ENCODE data around the gene CHRNA5. TPM values are rescaled to one million over a fixed set of nuclear protein-coding genes. Genes with fewer than 3 reads are reported as not detected.
A peak's percentile ranks its signal among the peaks of the same experiment; 100 is the strongest.
"Not testable (repeated sequence)": the region's sequence is repeated elsewhere in the genome, so short reads cannot be mapped to it uniquely, and the experiment has no call there.

CHRNA5 gene
- total RNA-seq: 8.9 and 10.1 TPM in 2 replicates

DNA sequence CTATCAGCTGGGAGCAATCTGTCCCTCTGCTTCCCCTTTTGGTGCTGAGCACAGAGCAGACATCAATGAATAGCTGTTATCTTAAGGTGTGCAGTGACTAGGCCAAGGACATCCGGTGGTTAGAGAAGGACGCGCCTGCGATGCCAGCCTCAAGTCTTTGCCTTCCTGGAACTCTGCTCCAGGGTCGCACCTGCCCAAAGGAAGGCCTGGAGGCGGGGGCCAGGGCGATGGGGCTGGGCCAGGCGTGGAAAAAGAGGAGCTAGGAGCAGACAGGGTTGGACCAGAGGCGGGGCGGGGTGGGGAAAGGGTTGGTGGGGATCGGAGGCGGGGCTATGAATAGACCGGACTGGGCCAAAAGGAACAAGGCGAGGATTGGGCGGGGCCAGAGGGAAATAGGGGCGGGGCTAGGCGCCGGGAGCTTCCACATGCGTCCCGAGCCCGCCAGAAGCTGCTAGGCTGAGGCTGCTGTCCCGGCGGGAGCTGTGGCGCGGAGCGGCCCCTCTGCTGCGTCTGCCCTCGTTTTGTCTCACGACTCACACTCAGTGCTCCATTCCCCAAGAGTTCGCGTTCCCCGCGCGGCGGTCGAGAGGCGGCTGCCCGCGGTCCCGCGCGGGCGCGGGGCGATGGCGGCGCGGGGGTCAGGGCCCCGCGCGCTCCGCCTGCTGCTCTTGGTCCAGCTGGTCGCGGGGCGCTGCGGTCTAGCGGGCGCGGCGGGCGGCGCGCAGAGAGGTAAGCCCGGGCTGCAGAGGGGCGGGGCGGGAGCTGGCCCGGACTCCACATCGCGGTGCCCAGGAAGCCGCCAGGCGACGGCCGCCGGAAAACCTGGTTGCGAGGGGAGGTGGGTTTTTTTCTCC lies at the start of gene CHRNA5:
Gene CHRNA5, plus strand, starts transcription at position 424 of the 854 bp plus-strand sequence. Its CDS starts 200 bp downstream, at position 624.
- peak; percentile 87 for DNase-seq
- peak within 1 kb of the TSS; percentile 87 for H3K4me3 Mint-ChIP-seq
- peaks cover 23% of the 10 kb centered on the region for H3K4me1 Mint-ChIP-seq
- H3K36me3 Mint-ChIP-seq (ENCODE audit: low read depth): no peaks in the 10 kb centered on the region
- no peaks in the 10 kb centered on the region for H3K9me3 Mint-ChIP-seq
- intact Hi-C loops (cut with micrococcal nuclease): loop anchor here (1.0 kb wide), 1 partner anchor 25 kb away; the partner anchor contains the start of gene PSMA4
- H3K27ac Mint-ChIP-seq: peak within 1 kb of the TSS; percentile 78
- H3K27me3 Mint-ChIP-seq: peaks cover 33% of the 10 kb centered on the region

DNA sequence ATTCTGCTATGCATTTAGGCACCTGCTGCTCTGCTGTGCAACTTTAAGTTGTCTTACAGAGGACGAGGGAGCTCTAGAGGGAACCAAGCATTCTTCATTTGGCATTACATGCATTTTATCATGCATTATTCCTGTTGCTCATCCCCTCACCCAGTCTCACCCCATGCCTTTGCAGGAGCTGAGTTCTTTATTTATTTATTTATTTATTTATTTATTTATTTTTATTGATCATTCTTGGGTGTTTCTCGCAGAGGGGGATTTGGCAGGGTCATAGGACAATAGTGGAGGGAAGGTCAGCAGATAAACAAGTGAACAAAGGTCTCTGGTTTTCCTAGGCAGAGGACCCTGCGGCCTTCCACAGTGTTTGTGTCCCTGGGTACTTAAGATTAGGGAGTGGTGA lies 45.3 kb upstream of the CHRNA5 start:
- H3K4me1 Mint-ChIP-seq; DNase-seq; H3K27ac Mint-ChIP-seq; H3K9me3 Mint-ChIP-seq; H3K27me3 Mint-ChIP-seq; H3K36me3 Mint-ChIP-seq (ENCODE audit: low read depth); intact Hi-C loops (cut with micrococcal nuclease); H3K4me3 Mint-ChIP-seq: not testable (repeated sequence)

GRCh38 chr15:78524230-78524629 lies 41.1 kb upstream of the CHRNA5 start:
- intact Hi-C loops (cut with micrococcal nuclease): no loop called here
- Mint-ChIP-seq H3K4me1 (no peaks in the 10 kb centered on the region), H3K27me3 (no peaks in the 10 kb centered on the region), H3K9me3 (no peaks in the 10 kb centered on the region), H3K27ac (no peak overlapping the region), H3K4me3 (no peak overlapping the region), H3K36me3 (ENCODE audit: low read depth) (no peaks in the 10 kb centered on the region)
- no peak for DNase-seq

GRCh38 chr15:78527325-78527724 lies 38.0 kb upstream of the CHRNA5 start:
- no peaks in the 10 kb centered on the region for H3K36me3 Mint-ChIP-seq (ENCODE audit: low read depth)
- H3K27ac Mint-ChIP-seq: no peak overlapping the region
- no peaks in the 10 kb centered on the region for H3K4me1 Mint-ChIP-seq
- no peak for DNase-seq
- no peaks in the 10 kb centered on the region for H3K27me3 Mint-ChIP-seq
- no peak overlapping the region for H3K4me3 Mint-ChIP-seq
- intact Hi-C loops (cut with micrococcal nuclease): no loop called here
- no peaks in the 10 kb centered on the region for H3K9me3 Mint-ChIP-seq

DNA sequence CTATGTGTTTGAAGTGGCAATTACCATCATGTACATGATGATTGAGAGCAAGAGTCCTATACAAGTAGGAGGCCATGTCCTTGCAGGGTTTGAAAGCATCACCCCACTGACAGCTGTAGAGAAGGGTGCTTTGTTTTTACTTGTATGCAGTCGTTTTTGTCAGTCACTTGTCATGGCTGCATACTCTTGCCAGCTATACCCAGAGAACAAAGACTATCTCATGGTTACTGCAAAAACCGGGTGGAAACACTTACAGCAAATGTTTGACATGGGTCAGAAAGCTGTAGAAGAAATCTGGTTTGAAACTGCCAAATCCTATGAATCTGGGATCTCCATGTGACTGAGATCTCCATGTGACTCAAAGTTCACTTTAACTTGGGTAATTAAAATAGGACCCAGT lies 32.0 kb upstream of the CHRNA5 start:
- no peak for DNase-seq
- Mint-ChIP-seq H3K27ac (no peak overlapping the region), H3K9me3 (no peaks in the 10 kb centered on the region), H3K36me3 (ENCODE audit: low read depth) (no peaks in the 10 kb centered on the region), H3K4me1 (no peaks in the 10 kb centered on the region), H3K4me3 (no peak overlapping the region), H3K27me3 (peaks cover 2% of the 10 kb centered on the region)
- intact Hi-C loops (cut with micrococcal nuclease): no loop called here

GRCh38 chr15:78536134-78536533 lies 29.2 kb upstream of the CHRNA5 start:
- no peak overlapping the region for H3K4me3 Mint-ChIP-seq
- no peak for DNase-seq
- peaks cover 2% of the 10 kb centered on the region for H3K27me3 Mint-ChIP-seq
- H3K4me1 Mint-ChIP-seq: peaks cover 13% of the 10 kb centered on the region
- no peak overlapping the region for H3K27ac Mint-ChIP-seq
- H3K36me3 Mint-ChIP-seq (ENCODE audit: low read depth): peaks cover 2% of the 10 kb centered on the region
- H3K9me3 Mint-ChIP-seq: no peaks in the 10 kb centered on the region
- intact Hi-C loops (cut with micrococcal nuclease): no loop called here

DNA sequence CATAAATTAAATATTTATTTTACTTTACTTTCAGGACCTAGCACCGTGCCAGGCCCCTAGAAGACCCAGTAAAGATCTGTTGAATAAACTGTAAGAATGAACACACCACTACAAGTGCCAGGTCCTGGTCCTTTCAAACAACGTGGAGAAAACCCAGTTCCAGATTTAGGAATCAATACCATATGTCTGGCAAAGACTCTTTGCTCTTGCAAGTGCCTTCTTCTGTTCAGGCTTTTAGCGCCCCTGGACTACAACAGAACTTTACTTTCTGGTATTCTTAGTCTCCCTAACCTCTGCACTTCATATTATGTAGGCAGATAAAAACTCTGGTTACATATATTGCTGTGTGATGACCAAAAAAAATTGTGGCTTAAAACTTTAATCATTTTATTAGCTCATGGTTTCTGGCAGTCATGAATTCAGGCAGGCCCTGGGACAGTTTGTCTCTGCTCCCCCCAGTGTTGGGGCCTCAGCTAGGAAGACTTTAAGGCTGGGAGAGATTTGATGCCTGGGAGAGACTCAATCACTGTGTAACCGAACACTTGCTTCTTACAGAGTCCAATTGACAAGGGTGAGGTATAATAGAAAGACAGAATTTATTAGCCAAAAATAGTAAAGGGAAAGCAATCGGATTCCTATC lies 27.9 kb upstream of the CHRNA5 start:
- no peak overlapping the region for H3K27ac Mint-ChIP-seq
- H3K36me3 Mint-ChIP-seq (ENCODE audit: low read depth): peaks cover 13% of the 10 kb centered on the region
- no peaks in the 10 kb centered on the region for H3K9me3 Mint-ChIP-seq
- H3K4me1 Mint-ChIP-seq: peaks cover 21% of the 10 kb centered on the region
- H3K27me3 Mint-ChIP-seq: peaks cover 2% of the 10 kb centered on the region
- DNase-seq: no peak
- intact Hi-C loops (cut with micrococcal nuclease): no loop called here
- H3K4me3 Mint-ChIP-seq: no peak overlapping the region

DNA sequence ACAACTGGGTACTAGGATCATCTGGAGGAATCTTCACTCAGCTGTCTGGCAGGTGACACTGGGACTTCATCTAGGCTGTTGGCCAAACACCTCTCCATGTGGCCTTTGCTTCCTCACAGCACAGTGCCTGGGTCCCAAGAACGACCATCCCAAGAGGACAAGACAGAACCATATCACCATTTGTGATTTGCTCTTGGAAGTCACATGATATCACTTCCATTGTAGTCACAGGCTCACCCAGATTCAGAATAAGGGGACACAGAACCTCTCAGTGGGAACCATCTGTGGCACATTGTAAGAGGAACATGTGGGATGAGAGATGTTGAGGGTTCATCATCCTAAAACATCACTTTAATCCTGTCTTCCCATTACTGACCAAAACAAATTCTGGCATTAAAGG lies 27.0 kb upstream of the CHRNA5 start:
- Mint-ChIP-seq H3K4me3 (no peak overlapping the region), H3K4me1 (peaks cover 26% of the 10 kb centered on the region), H3K36me3 (ENCODE audit: low read depth) (peaks cover 22% of the 10 kb centered on the region), H3K27me3 (peaks cover 2% of the 10 kb centered on the region), H3K27ac (peak overlapping the region; percentile 5), H3K9me3 (no peaks in the 10 kb centered on the region)
- no peak for DNase-seq
- intact Hi-C loops (cut with micrococcal nuclease): no loop called here

DNA sequence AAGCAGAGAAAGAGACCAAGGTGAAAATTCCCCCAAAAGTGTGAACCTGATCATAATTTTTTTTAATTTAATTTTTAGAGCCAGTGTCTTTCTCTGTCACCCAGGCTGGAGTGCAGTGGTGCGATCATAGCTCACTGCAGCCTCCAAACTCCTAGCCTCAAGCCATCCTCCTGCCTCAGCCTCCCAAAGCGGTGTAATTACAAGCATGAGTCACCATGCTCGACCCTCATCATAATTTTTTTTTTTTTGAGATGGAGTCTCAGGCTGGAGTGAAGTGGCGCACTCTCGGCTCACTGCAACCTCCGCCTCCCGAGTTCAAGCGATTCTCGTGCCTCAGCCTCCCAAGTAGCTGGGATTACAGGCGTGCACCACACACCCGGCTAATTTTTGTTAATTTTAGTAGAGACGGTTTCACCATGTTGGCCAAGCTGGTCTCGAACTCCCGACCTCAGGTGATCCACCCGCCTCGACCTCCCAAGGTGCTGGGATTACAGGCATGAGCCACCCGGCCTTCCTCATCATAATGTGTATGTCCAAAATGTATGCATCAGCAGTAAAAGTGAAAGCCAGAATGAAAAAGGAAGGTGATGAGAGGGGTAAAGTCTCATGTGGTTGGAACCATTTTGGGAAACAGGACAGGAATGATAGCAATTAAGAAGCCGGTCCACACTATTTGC lies 25.7 kb upstream of the CHRNA5 start:
- Mint-ChIP-seq H3K36me3 (ENCODE audit: low read depth) (peaks cover 26% of the 10 kb centered on the region), H3K4me3 (peak overlapping the region; percentile 90), H3K4me1 (peaks cover 27% of the 10 kb centered on the region), H3K27ac (peak overlapping the region; percentile 96)
- H3K27me3 Mint-ChIP-seq, DNase-seq, H3K9me3 Mint-ChIP-seq: not testable (repeated sequence)
- intact Hi-C loops (cut with micrococcal nuclease): loop anchor here (1.0 kb wide), 3 partner anchors 26 to 101 kb away; partner anchors contain the start of genes CHRNA5, HYKK and IREB2

DNA sequence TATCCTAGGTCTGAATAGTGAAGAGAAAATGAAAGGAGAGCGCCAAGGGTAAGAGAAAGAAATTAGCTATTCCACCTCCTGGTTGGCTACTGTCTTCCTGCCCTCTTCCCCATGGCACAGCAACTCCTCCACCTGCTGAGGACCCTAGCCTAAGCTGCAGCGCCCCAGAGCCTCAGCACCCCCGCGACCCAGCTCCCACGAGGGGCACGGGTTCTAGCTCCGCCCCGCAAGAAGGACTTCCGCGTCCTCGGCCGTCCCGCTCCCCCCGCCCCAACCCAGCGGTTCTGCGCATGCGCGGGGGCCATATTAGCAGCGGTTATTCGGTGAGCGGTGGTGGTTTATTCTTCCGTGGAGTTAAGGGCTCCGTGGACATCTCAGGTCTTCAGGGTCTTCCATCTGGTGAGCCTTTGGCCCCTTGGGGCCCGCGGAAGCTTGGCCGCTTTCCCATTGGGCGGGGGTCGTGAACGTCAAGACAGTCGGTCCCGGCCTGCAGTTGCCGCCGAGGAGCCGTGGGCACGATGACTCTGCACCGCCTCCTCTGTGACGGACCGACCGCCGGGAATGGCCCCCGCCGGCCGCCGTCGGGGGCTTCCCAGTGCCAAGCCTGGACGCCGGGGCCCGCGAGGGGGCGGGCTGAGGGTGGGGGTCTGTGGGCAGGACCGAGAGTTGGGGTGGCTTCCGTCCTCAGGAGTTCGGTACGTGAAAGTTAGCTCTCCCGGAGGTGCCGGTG lies 25.0 kb upstream of the CHRNA5 start, which contains the start of gene PSMA4:
Gene PSMA4, plus strand, starts transcription at position 304 of the 730 bp plus-strand sequence. CDS start 1,484 bp downstream, outside the sequence.
- peaks cover 28% of the 10 kb centered on the region for H3K4me1 Mint-ChIP-seq
- H3K4me3 Mint-ChIP-seq: peak within 1 kb of the TSS; percentile 90
- no peaks in the 10 kb centered on the region for H3K9me3 Mint-ChIP-seq
- H3K36me3 Mint-ChIP-seq (ENCODE audit: low read depth): peaks cover 30% of the 10 kb centered on the region
- no peaks in the 10 kb centered on the region for H3K27me3 Mint-ChIP-seq
- H3K27ac Mint-ChIP-seq: peak within 1 kb of the TSS; percentile 96
- peak; percentile 99 for DNase-seq
- intact Hi-C loops (cut with micrococcal nuclease): loop anchor here (1.0 kb wide), 3 partner anchors 25 to 102 kb away; partner anchors contain the start of genes CHRNA5, HYKK and IREB2

- intact Hi-C loops (cut with micrococcal nuclease): loop anchor here (1.0 kb wide), 3 partner anchors 24 to 103 kb away; partner anchors contain the start of genes CHRNA5, HYKK and IREB2
- Mint-ChIP-seq H3K36me3 (ENCODE audit: low read depth) (peaks cover 38% of the 10 kb centered on the region), H3K27ac (peak overlapping the region; percentile 96)
These were observed 24.2 kb upstream of the CHRNA5 start for GRCh38 chr15:78540871-78541743.

GRCh38 chr15:78541744-78542034 lies 23.6 kb upstream of the CHRNA5 start:
- intact Hi-C loops (cut with micrococcal nuclease): no loop called here

More at GRCh38 chr15:78540871-78541743, 24.2 kb upstream of the CHRNA5 start:
- peak; percentile 75 for DNase-seq
- H3K4me3 Mint-ChIP-seq: peak overlapping the region; percentile 90
- H3K27me3 Mint-ChIP-seq: no peaks in the 10 kb centered on the region
- H3K9me3 Mint-ChIP-seq: no peaks in the 10 kb centered on the region
- H3K4me1 Mint-ChIP-seq: peaks cover 32% of the 10 kb centered on the region

More at GRCh38 chr15:78541744-78542034, 23.6 kb upstream of the CHRNA5 start:
- Mint-ChIP-seq H3K9me3 (no peaks in the 10 kb centered on the region), H3K27me3 (no peaks in the 10 kb centered on the region), H3K4me3 (peak overlapping the region; percentile 90), H3K4me1 (peaks cover 32% of the 10 kb centered on the region), H3K27ac (peak overlapping the region; percentile 96), H3K36me3 (ENCODE audit: low read depth) (peaks cover 44% of the 10 kb centered on the region)
- no peak for DNase-seq
